Cardiac fibroblast (primary cell): ENCODE measurements around the gene TOP3B.

Source experiments
- DNase-seq, 2 donors: peaks; one replicate each; pipeline versions ENCODE4 v3.0.0 to v3.0.0-alpha.2; 2010; ENCODE audit warnings: low read depth in 2 of 2
- H3K4me3 ChIP-seq, 2 donors: replicated peaks in 1 of 2; 1 replicate in 1 of 2; 2 replicates in 1 of 2; pipeline ENCODE4 v1.5.1; 2011; ENCODE audit warnings: low read depth in 2 of 2, low read length in 2 of 2, mild to moderate bottlenecking in 2 of 2, moderate library complexity in 1 of 2
- TF ChIP-seq, protein P1 (sequence below): IDR thresholded peaks from one replicate; pipeline ENCODE4 v1.5.1; 2011; ENCODE audit warnings: low read depth, mild to moderate bottlenecking, low read length, inconsistent platforms

The TOP3B gene

GRCh38 chr22:21922370-21923162, 60.0 kb downstream of the TOP3B start:
- TF ChIP-seq, protein P1, sequence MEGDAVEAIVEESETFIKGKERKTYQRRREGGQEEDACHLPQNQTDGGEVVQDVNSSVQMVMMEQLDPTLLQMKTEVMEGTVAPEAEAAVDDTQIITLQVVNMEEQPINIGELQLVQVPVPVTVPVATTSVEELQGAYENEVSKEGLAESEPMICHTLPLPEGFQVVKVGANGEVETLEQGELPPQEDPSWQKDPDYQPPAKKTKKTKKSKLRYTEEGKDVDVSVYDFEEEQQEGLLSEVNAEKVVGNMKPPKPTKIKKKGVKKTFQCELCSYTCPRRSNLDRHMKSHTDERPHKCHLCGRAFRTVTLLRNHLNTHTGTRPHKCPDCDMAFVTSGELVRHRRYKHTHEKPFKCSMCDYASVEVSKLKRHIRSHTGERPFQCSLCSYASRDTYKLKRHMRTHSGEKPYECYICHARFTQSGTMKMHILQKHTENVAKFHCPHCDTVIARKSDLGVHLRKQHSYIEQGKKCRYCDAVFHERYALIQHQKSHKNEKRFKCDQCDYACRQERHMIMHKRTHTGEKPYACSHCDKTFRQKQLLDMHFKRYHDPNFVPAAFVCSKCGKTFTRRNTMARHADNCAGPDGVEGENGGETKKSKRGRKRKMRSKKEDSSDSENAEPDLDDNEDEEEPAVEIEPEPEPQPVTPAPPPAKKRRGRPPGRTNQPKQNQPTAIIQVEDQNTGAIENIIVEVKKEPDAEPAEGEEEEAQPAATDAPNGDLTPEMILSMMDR = no peak
- no peak overlapping the region for H3K4me3 ChIP-seq

GRCh38 chr22:21921729-21922128, 60.9 kb downstream of the TOP3B start:
- DNase-seq = no peak
- TF ChIP-seq, protein P1 = no peak
- no peak overlapping the region for H3K4me3 ChIP-seq

More at GRCh38 chr22:21922370-21923162, 60.0 kb downstream of the TOP3B start:
- DNase-seq = no peak

- TF ChIP-seq, protein P1 = no peak
- no peak overlapping the region for H3K4me3 ChIP-seq
- DNase-seq = no peak
Measured at GRCh38 chr22:21921184-21921721, 61.3 kb downstream of the TOP3B start.

GRCh38 chr22:21920341-21921183, 62.0 kb downstream of the TOP3B start:
- no peak overlapping the region for H3K4me3 ChIP-seq
- no peak for DNase-seq
- TF ChIP-seq, protein P1 = no peak

DNA sequence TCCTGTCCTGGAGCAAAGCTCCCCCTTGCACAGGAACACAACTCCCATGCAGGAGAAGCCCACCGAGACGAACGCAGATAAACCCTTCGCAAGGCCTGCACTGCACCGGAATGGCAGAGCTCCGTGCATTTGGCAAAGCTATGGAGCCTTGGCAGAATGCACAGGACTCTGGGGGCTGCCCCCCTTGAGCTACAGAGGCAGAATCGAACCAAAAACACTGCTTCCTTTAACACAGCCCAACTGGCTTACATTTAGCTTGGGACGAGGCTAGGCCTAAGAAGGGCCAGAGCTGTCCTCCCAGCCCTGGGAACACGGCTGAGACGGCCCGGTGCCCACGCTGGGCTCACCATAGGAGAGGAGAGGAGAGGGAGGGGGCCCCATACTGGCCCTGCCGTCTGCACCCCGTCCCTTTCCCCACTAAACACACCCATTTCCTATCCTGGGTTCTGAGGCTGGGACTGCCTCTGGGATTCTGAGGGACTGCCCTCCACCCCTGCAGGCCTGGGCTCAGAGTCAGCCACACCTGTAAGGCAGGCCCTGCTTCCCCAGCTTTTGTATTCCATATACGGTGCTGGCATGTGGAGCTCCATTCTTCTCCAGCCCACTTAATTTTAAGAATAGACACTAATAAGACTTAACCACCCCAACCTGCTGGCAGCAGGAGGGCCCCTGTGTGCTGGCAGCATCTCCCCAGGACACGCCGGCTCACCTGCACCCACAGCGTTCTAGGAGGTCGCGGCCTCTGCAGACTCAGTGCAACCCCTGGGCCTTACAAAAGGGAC, 62.9 kb downstream of the TOP3B start:
- no peak for DNase-seq
- H3K4me3 ChIP-seq = no peak overlapping the region
- TF ChIP-seq, protein P1 = no peak

- no peak for DNase-seq
- H3K4me3 ChIP-seq = no peak overlapping the region
- TF ChIP-seq, protein P1 = no peak
Measured at GRCh38 chr22:21918466-21919185, 64.0 kb downstream of the TOP3B start.
